ENCODE data around the gene PRKG1.
"Not testable (repeated sequence)": the region's sequence is repeated elsewhere in the genome, so short reads cannot be mapped to it uniquely, and the experiment has no call there.

The PRKG1 gene

GRCh38 chr10:51270936-51271530 lies 196.7 kb downstream of the PRKG1 start:
- DNase-seq (ENCODE audit: low spot score), result no peak

DNA sequence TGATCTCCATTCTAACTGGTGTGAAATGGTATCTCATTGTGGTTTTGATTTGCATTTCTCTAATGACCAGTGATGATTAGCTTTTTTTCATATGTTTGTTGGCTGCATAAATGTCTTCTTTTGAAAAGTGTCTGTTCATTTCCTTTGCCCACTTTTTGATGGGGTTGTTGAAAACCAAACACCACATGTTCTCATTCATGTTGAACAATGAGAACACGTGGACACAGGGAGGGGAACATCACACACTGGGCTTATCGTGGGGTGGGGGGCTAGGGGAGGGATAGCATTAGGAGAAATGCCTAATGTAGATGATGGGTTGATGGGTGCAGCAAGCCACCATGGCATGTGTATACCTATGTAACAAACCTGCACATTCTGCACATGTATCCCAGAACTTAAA lies 197.8 kb downstream of the PRKG1 start:
- DNase-seq (ENCODE audit: low spot score), result not testable (repeated sequence)

GRCh38 chr10:51272555-51272954 lies 198.3 kb downstream of the PRKG1 start:
- DNase-seq (ENCODE audit: low spot score), result peak; percentile 25

DNA sequence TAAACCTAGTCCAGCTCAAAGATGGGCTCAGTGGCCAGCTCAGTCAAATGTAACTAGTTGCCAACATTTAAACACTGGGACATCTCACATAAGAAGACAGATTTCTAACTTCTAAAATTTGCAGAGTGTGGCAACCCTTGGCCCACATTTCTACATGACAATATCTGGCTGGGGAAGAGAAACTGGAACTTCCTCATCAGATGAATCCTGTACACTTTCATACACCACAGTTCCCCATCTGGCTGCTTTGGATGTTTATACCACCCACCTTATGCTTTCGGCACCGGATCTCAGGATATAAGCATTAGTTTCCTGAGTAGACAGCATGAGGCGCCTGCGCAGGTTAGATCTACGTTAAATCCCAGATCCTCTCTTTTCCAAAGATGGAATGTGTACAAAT lies 199.3 kb downstream of the PRKG1 start:
- DNase-seq (ENCODE audit: low spot score), result no peak

DNA sequence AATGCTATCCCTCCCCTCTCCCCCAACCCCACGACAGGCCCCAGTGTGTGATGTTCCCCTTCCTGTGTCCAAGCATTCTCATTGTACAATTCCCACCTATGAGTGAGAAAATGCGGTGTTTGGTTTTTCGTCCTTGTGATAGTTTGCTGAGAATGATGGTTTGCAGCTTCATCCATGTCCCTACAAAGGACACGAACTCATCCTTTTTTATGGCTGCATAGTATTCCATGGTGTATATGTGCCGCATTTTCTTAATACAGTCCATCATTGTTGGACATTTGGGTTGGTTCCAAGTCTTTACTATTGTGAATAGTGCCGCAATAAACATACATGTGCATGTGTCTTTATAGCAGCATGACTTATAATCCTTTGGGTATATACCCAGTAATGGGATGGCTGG lies 201.8 kb downstream of the PRKG1 start:
- not testable (repeated sequence) for DNase-seq (ENCODE audit: low spot score)

GRCh38 chr10:51281387-51281786 lies 207.1 kb downstream of the PRKG1 start:
- not testable (repeated sequence) for DNase-seq (ENCODE audit: low spot score)

GRCh38 chr10:51285601-51286000 lies 211.3 kb downstream of the PRKG1 start:
- no peak for DNase-seq (ENCODE audit: low spot score)

DNA sequence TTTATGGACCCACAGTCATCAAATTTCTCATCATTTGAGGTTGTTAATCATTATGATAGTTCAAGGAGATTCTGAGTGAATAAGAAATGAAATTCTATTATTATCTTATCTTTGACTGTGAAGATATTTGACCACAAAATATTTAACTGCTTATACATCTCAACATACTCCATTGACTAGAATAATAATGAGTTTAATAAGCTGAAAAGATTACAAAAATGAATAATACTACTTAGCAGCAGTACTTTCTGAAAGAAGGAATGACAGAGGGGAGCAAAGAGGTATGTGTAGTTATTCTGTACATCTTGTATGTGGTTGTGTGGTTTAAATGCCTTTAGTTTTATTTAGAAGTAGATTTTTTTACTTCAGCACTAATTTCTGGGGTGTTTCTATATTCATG lies 214.2 kb downstream of the PRKG1 start:
- DNase-seq (ENCODE audit: low spot score), result no peak

DNA sequence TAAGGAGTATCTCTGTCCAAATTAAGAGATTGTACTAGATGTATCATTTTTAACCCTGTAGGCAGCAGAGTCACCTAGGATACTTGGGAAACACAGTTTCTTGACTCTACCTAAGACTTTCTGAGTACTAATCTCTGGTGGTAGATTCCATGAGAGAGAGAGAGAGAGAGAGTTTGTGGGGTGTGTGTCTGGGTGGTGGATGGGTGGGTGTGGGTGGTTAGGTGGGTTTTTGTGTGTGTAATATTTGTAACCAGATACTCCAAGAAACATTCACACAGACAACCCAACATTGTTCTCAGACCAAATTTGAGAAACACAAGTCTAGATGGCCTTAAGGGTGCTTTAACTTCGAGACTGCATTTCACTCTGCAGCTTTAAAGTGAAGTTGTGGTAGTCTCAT lies 215.2 kb downstream of the PRKG1 start:
- DNase-seq (ENCODE audit: low spot score), result no peak

- no peak for DNase-seq (ENCODE audit: low spot score)
Measured at GRCh38 chr10:51291961-51292360, 217.7 kb downstream of the PRKG1 start.

DNA sequence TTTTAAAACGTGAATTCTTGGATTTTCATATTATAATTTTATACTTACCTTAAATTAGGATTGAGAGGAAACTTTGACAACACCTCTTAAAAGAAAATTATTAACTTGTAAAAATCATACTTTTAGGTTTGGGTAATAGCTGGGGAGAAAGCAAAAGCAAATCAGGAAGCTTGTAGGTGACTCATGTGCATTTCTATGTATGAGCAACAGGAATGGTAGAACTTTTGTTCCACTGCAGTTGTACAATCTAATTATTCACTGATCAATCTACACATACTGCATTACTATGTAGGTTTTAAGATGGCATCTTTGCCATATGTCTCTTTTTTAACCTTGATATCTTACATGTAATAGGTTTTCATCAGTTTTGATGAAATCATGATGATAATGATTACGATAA lies 223.2 kb downstream of the PRKG1 start:
- DNase-seq (ENCODE audit: low spot score), result peak; percentile 40

GRCh38 chr10:51300617-51301304 lies 226.5 kb downstream of the PRKG1 start:
- peak; percentile 28 for DNase-seq (ENCODE audit: low spot score)

DNA sequence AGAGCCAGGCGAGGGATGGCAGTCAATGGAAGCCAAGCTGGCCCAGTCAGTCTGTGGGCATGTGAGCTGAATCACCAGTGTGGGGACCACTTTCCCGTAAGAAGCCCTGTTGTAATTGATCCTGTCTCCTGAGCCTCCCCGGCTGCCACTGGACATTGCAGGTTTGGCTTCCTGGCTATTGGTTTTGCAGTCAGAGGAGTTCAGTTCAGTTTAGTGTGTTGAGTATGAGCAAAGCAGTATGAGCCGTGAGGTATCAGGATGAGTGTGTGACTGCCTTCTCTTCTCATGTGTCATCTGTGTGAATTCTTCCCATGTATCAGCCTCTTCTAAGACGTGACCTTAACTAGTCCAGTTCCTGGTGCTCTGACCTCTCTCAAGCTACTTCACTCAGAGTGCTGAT lies 227.4 kb downstream of the PRKG1 start:
- peak; percentile 27 for DNase-seq (ENCODE audit: low spot score)

DNA sequence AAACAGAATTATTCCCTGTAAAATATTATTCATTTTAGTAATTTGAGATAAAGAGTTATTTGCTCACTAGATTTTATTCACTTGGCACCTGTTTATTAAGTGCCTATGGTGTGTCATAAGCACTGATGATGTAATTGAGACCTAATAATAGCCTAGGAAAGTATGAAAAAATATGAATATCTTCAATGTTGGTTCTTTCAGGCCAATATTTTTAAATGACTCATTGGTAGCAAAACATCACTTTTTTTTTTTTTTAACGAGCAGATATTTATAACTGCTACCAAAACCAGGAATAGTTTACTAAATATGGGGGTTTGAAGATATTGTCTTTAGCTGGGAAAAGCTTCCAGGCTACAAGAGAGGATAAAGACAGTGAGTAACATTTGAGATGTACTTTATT lies 228.0 kb downstream of the PRKG1 start:
- peak; percentile 50 for DNase-seq (ENCODE audit: low spot score)

DNA sequence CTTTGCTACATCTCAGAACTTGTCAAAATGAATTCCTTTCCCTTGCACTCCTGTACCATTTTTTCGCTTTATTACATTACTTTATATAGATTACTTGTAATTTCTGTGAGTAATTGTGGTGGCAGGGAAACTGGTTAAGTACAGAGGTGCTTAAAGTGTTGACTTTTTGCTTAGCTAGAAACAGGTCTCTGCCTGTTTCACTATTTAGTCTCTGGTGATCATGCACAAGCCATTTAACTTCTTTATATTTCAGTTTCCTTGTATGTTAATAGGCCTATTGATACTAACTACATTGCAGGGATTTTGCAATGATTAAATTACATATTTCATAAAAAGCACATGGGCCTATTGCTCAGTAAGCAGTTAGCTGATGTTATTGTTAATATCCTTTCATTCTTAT lies 233.8 kb downstream of the PRKG1 start:
- DNase-seq (ENCODE audit: low spot score), result no peak

GRCh38 chr10:51311228-51311627 lies 236.9 kb downstream of the PRKG1 start:
- DNase-seq (ENCODE audit: low spot score), result no peak

DNA sequence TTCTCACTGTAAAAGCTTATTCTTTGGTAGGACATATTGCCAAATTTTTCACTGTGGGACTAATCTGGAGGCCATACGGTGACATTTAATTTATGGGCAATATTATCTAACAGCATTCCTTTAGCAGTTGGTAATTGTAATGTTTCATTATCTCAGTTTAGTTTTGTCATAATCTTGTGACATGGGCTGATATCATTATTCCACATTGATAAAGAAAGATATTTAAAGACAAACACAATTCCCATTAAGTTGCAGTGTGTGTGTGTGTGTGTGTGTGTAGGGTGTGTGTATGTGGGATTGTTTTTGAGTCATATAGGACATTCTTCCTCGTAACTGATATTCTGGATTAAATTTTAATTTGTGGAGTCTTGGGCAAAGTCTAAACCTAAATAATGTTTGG lies 238.5 kb downstream of the PRKG1 start:
- DNase-seq (ENCODE audit: low spot score), result no peak

- no peak for DNase-seq (ENCODE audit: low spot score)
Measured at GRCh38 chr10:51313251-51313650, 239.0 kb downstream of the PRKG1 start.

DNA sequence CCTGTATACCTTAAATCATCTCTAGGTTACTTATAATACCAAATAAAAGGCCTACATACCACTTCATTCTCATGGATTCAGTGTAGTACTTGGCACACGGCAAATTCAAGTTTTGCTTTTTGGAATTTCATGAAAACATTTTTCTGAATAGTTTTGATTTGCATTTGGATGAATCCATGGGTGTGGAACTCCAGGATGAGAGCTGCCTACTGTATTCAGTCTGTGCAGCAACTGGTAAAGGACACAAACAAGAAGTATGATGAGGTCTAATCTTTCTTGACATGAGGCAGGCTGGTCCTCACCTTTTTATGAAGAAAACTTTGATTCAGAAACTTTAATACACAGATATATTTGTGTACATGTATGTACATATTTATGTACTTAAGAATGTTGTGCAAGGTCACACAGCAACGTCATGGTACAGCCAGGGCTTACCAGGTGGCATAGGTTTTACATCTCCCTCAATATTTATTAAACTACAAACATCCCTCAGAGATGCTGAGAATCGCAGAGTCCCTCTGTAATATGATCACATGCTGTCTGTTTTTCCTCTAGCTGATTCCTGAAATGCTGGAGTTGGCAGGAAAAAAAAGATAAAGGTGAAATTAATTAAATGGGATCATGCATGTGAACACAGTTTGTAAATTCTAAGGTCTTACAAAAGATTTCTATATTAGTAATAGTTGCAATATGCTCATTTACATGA lies 239.6 kb downstream of the PRKG1 start:
- no peak for DNase-seq (ENCODE audit: low spot score)

DNA sequence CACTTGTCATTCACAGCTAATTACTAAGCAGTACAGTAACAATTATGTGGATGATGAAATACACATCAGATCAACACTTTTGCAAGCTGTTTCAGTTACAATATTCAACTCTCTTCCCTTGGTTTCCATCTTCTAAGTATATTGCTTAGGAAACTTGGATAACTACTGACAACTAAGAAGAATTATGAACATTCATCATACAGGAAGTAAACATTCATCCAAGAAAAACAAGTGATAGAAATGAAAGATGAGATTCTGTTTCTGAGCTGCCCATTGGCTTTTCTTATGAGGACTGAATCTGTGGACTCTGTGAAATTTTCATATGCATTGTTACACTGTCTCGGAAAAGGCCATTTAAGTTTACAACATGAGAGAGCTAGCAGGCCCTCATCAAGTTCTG lies 240.2 kb downstream of the PRKG1 start:
- DNase-seq (ENCODE audit: low spot score), result no peak

DNA sequence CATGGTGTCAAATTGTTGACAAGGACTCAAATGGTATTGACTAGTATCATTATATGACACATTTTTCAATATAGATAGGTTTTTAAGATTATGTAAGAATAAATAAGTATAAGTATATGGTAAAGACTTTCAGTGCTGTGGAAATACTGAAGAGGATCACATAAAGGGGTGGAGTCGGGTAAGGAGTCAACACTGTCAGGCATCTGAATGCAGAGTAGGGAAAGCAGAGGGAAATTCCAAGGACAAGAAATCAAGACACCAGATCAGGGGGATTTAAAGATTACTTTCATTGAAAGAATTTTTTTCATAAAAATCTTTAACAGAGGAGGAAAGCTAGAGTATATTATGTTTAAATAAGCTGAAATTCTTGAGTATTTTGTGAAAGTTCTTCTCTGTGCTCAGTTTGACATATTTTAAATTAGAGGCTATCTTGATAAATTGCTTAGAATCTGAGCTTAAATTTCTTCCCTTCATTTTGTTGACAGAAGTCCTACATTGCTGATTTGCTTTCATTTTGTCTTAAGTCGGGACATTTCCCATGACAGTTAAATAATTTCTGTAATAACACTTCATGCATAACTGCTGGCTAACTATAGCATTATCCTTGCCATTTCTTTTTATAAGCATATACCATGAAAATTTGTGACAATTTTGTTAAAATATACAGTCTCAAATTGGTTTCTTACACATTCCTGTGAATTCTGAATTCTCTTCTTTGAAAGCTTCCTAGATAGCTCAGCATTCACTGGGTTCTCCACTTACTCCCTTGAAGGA lies 244.3 kb downstream of the PRKG1 start:
- no peak for DNase-seq (ENCODE audit: low spot score)

DNA sequence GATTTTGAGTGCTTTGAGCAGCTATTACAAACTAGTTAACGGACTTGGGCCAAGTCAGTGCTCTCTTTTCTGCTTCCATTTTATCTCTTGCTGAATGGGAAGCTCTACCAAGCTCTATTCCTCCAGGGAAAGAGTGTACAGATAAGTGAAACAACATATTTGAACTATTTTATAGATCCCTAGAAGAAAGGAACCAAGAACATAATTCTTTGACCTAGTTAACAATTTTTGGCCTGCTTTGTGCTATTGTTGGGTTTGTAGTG lies 244.8 kb downstream of the PRKG1 start:
- DNase-seq (ENCODE audit: low spot score), result no peak

DNA sequence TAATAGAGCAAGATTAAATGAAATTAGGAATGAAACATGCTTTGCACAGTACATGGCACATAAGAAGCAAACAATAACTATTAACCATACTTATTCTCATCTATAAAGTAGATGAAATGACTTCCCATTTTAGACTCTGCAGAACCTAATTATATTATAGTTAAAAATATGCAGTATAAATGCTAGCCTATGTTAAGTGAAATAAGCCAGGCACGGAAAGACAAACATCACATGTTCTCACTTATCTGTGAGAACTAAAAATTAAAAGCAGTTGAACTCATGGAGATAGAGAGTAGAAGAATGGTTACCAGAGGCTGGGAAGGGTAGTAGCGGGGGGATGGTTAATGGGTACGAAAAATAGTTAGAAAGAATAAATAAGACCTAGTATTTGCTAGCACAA lies 247.0 kb downstream of the PRKG1 start:
- DNase-seq (ENCODE audit: low spot score), result no peak
